SJSA1 (cell line): ENCODE results near the gene KCNK10. TPM values are rescaled to one million over a fixed set of nuclear protein-coding genes. Genes with fewer than 3 reads are reported as not detected.

Source experiments
- DNase-seq, 2 experiments: peaks; one replicate each; pipeline ENCODE4 v3.0.0-alpha.2; 2015 to 2020; ENCODE audit warnings: low spot score in 2 of 2, low read depth in 1 of 2
- H3K27ac ChIP-seq: fragments of 250-450 bp; sonication (Bioruptor Pico); 2 replicates; pipeline ENCODE4 v1.5.1; 2020; ENCODE audit warnings: mild to moderate bottlenecking, moderate library complexity
- H3K27me3 ChIP-seq: fragments of 250-450 bp; sonication (Bioruptor Pico); replicated peaks from 2 replicates; pipeline ENCODE4 v1.5.1; 2020; ENCODE audit warnings: mild to moderate bottlenecking, moderate library complexity
- H3K36me3 ChIP-seq: fragments of 250-450 bp; sonication (Bioruptor Pico); 2 replicates; pipeline ENCODE4 v1.5.1; 2020; ENCODE audit warnings: mild to moderate bottlenecking
- H3K4me1 ChIP-seq: fragments of 250-450 bp; sonication (Bioruptor Pico); replicated peaks from 2 replicates; pipeline ENCODE4 v1.6.1; 2021; ENCODE audit warnings: mild to moderate bottlenecking
- H3K4me3 ChIP-seq: fragments of 250-450 bp; sonication (Bioruptor Pico); 2 replicates; pipeline ENCODE4 v1.5.1; 2020; ENCODE audit warnings: mild to moderate bottlenecking
- H3K9me3 ChIP-seq: fragments of 250-450 bp; sonication (Bioruptor Pico); replicated peaks from 2 replicates; pipeline ENCODE4 v1.5.1; 2020; ENCODE audit warnings: mild to moderate bottlenecking
- total RNA-seq: library from RNA; depleted of rRNA; stranded (reverse); fragments of >200 nt; shearing (Covaris generic); gene quantifications from 2 replicates; pipeline ENCODE4 v1.2.3, GENCODE V29; 2014

Gene KCNK10
- total RNA-seq, 1 experiment from 2014 or later = not detected

DNA sequence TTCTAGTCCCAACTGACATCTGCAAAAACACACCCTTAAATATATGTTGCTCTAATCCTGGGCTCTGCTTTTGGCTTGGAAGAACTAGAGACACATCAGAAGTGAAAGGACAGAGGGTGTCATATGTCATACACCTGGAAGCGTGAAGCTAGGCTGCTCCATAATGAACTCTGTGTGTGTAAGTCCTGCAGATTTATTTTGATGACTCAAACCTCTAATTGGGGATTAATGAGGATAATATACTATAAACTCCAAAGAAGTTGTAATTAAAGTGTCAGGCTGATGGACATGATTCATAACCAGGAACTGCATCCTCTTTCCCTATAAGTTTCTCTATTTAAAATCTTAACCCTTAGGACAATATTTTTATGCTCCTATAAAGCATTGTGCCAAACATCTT, 4.4 kb upstream of the KCNK10 start:
- no peak for DNase-seq
- H3K27ac ChIP-seq = no peak overlapping the region
- H3K4me1 ChIP-seq = 0 out of 2 replicates have a peak, but pooled peaks cover 5% of the 10 kb centered on the region
- no peaks in the 10 kb centered on the region for H3K36me3 ChIP-seq
- H3K9me3 ChIP-seq = no peaks in the 10 kb centered on the region
- peaks cover 59% of the 10 kb centered on the region for H3K27me3 ChIP-seq
- H3K4me3 ChIP-seq = no peak overlapping the region

DNA sequence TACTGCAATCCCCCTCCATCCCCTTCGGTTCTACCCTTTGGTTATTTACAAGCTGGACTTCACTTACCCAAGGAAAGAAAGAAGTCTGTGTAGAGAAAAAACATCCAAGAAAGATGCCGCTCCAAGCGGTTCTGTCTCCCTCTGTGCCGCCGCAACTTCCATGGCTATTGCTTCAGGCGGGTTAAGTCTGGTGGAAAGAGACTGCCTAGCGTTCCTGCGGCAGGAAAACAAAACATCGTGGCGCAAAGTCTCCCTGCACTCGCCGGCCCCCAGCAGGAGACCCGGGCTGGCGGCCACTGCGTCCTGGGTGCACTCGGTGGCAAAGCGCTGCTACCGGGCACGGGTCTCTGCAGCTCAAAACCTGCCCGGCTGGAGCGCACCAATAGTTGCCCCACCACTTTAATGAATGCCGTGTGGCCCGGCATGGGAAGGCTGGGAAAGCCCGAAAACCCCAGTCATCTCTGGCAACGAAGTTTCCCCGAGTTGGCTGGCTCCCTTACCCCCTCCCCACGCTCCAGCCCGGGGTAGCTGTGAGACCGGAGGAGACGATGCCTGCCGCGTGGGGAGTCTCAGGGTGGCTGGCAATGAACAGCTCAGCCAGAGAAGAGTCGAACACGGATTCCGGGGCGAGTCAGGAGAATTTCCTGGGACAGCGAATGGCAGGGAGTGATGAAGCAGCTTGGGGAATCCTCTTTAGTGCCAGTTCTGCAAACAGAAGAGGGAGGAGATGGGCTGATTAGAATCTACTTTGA, 3.5 kb upstream of the KCNK10 start:
- Histone ChIP-seq H3K36me3 (no peaks in the 10 kb centered on the region), H3K27ac (no peak overlapping the region), H3K9me3 (no peaks in the 10 kb centered on the region), H3K27me3 (peaks cover 68% of the 10 kb centered on the region), H3K4me3 (no peak overlapping the region), H3K4me1 (0 out of 2 replicates have a peak, but pooled peaks cover 5% of the 10 kb centered on the region)
- no peak for DNase-seq

DNA sequence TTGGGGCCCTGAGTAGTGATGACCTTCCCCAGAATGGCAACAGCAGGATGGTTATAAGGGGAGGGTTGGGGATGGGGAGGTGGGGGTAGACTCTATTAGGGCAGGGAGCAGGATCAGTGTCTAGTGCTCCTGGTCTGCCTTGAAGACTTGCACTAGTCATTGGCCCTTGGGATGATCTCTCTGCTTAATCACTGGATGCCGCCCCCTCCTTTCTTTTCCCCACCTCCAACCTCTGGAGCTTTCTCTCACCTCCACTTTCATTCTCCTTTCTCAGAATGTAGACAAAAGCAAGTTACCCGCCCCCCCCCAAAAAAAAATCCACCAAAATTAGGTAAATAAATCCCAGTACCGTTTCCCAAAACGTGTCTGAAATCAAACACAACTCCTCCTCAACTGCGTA, 2.8 kb upstream of the KCNK10 start:
- 0 out of 2 replicates have a peak, but pooled peaks cover 5% of the 10 kb centered on the region for H3K4me1 ChIP-seq
- no peak for DNase-seq
- no peak overlapping the region for H3K4me3 ChIP-seq
- H3K27me3 ChIP-seq = peaks cover 75% of the 10 kb centered on the region
- H3K36me3 ChIP-seq = no peaks in the 10 kb centered on the region
- no peaks in the 10 kb centered on the region for H3K9me3 ChIP-seq
- H3K27ac ChIP-seq = no peak overlapping the region

DNA sequence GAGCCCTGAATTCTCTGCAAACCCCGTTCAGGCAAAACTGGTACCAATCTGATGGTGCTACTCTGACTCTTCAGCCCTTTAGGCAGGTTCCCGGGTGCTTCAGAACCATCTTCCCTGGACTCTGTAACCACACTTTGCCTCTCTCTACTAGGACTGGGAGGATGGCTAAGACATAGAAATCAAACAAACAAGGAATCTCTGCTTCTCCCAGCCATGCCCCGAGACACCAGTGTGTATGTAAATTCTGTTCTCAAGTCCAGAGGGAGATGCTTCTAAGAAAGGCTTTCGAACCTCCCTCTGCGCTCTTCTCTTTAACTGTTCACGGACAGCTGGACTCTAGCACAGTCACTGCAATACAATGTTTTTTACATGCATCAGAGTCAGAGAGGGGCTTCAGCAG, 1.9 kb upstream of the KCNK10 start:
- Histone ChIP-seq H3K9me3 (no peaks in the 10 kb centered on the region), H3K27me3 (peaks cover 79% of the 10 kb centered on the region), H3K27ac (no peak overlapping the region), H3K36me3 (no peaks in the 10 kb centered on the region), H3K4me3 (no peak overlapping the region), H3K4me1 (0 out of 2 replicates have a peak, but pooled peaks cover 5% of the 10 kb centered on the region)
- no peak for DNase-seq

DNA sequence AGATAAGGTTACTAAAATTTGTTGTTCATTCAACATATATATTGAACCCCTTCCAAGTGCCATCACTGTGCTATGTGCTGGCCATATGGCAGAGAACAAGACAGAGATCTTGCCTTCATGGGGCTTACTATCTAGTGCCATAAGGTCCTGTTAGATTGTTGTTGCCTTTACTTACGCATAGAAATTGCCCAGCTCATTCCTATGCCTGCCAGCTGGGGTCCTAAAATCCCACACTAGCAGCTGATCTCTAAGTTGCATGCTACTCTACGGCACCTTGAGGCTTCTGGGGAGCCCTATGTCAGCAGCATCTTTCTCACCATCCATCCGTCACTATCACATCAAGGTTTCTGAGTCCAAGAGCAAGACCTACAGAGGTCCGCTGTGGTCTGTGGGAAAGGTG, 1.4 kb upstream of the KCNK10 start:
- H3K27me3 ChIP-seq = peaks cover 77% of the 10 kb centered on the region
- 0 out of 2 replicates have a peak, but pooled peaks cover 5% of the 10 kb centered on the region for H3K4me1 ChIP-seq
- DNase-seq = no peak
- H3K27ac ChIP-seq = no peak overlapping the region
- H3K4me3 ChIP-seq = no peak overlapping the region
- H3K36me3 ChIP-seq = no peaks in the 10 kb centered on the region
- H3K9me3 ChIP-seq = no peaks in the 10 kb centered on the region

DNA sequence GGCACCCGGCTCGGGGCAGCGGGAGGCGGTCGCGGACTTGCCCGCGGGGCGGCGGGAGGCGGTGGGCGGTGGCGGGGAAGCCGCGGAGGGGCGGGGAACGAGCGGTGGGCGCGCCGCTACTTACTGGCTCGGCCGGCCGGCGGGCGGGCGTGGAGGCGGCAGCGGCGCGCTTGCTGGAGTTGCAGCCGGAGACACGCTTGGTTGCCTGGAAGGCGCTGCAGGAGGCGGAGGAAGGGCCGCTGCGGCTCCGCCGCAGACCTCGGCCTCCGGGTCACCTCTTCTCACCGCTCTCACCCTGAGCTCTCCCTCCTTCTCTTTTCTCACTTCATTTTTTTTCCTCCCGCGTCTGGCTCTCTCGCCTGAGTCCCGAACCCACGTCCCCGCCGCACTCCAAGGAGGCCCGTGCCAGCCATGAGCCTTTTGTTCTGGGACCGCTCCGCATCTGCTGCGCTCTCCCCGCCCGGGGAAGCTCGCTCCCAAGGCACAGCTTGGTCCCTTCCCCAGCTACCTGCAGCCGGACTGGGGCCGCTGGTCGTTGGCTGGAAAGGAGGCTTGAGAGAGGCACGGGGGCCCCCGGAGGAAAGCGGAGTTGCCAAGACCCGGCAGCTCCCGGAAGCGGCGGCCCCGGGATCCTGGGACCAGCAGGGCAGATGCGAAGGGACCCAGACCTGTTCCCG, 592 bp upstream of the KCNK10 start:
- Histone ChIP-seq H3K27me3 (peaks cover 76% of the 10 kb centered on the region), H3K4me3 (peak overlapping the region; percentile 4; the same call in 1 of the 2 replicates)
- DNase-seq = no peak

DNA sequence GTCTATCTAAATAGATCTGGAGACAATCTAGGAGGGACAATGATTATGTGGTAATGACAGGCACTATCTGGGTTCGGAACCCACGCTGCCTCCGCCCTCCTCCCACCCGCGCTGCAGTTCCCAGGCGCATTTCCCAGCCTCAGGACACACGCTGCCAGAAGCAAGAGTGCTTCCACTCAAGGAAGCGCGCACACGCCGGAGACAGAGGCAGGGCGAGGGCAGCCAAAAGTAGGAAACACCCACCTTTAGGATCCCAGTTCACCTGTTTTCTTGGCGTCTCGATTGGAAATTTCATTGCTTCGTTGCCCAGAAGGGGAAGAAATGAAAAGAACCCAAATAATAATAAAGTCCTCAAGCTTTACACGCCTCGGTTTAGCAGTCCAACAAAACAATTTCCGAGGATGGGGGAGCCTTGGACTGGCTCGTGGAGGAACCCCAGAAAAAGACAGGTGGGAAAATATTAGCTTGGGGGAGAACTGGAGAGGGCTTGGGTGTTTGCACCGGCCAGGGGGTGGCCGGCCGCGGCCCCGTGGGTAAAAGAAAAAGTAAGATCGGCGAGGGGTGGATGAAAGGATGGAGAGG, 474 bp downstream of the KCNK10 start:
- H3K4me1 ChIP-seq = 0 out of 2 replicates have a peak, but pooled peaks cover 5% of the 10 kb centered on the region
- DNase-seq = no peak
- no peaks in the 10 kb centered on the region for H3K36me3 ChIP-seq
- no peak overlapping the region for H3K4me3 ChIP-seq
- H3K27me3 ChIP-seq = peaks cover 74% of the 10 kb centered on the region
- no peaks in the 10 kb centered on the region for H3K9me3 ChIP-seq
- no peak overlapping the region for H3K27ac ChIP-seq

More for the DNA sequence above, 592 bp upstream of the KCNK10 start:
- no peaks in the 10 kb centered on the region for H3K9me3 ChIP-seq
- no peaks in the 10 kb centered on the region for H3K36me3 ChIP-seq
- 0 out of 2 replicates have a peak, but pooled peaks cover 5% of the 10 kb centered on the region for H3K4me1 ChIP-seq
- no peak overlapping the region for H3K27ac ChIP-seq

DNA sequence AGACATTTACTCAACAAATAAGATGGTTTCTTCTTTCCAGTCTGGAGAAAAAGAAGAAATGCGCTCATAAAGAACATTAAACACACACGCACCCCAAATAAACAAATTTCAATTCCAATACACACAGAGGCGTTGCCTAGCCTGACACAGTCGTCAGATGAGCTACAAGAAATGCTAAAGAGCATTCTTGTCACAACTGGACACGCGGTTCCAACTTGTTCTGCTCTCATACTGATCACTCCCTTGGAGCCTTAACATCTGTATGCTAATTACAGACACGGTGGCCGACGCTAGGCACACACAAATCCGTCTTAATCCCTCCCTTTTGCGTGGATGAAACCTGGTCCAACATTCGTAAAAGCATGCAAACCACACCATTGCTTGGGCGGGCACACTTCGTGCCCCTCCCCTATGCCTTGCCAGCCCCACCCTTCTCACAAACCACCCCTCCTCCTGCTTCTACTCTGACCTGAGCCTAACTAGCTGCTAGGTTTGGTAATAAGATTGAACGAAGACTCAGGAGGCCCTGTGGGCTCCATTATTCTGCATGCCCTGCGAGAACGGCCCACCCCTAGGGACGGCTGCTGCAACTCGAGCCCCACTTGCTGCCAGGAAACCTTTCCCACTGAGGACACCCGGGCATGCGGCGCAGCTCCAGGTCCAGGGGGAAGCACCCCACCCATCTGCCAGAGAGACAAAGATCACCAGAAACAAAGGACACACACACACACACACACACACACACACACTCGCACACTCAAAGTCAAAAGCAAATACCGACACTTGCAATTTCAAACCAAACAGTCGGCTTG, 1.2 kb downstream of the KCNK10 start:
- no peaks in the 10 kb centered on the region for H3K36me3 ChIP-seq
- H3K27ac ChIP-seq = no peak overlapping the region
- peaks cover 67% of the 10 kb centered on the region for H3K27me3 ChIP-seq
- DNase-seq = no peak
- 0 out of 2 replicates have a peak, but pooled peaks cover 5% of the 10 kb centered on the region for H3K4me1 ChIP-seq
- H3K9me3 ChIP-seq = no peaks in the 10 kb centered on the region
- no peak overlapping the region for H3K4me3 ChIP-seq

DNA sequence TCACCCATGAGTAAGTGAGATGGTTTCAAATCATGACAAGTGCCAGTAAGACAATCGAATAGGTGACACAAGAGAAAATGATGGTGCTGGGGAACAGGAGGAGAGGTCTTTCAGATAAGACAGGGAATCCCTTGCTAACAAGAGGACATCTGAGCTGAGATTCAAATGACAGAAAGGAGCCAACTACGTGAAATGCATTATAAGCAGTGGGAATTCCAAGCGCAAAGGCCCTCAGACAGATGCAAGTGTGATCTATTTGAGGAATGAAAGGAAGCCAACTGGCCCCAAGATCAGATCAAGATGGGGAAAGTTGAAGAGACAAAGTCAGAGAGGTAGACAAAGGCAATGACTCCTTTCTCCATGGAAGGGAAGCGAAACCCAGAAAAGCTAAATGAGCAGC, 4.7 kb downstream of the KCNK10 start:
- Histone ChIP-seq H3K27me3 (peaks cover 40% of the 10 kb centered on the region), H3K36me3 (no peaks in the 10 kb centered on the region), H3K9me3 (no peaks in the 10 kb centered on the region), H3K4me3 (no peak overlapping the region), H3K27ac (no peak overlapping the region), H3K4me1 (no peaks in the 10 kb centered on the region)
- no peak for DNase-seq

DNA sequence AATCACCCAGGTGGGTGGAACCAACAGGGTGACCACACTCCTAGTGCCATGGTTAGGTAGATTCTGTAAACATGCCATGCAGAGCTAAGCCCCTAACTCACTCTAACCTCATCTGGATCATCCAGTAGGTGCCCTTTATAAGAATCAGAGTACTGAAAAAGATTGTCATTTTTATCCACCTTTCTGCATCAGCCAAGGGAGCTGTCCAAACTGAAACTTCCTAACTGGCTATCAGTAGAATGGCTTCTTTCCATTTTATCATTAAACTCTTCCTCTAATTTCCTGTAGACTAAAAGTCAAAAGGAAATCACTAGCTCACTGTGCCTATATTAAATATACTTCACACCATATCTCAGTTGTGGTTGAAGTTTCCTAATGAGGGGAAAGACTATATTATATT, 6.5 kb downstream of the KCNK10 start:
- no peak overlapping the region for H3K4me3 ChIP-seq
- H3K36me3 ChIP-seq = no peaks in the 10 kb centered on the region
- H3K4me1 ChIP-seq = no peaks in the 10 kb centered on the region
- no peak for DNase-seq
- no peak overlapping the region for H3K27ac ChIP-seq
- H3K9me3 ChIP-seq = no peaks in the 10 kb centered on the region
- H3K27me3 ChIP-seq = peaks cover 24% of the 10 kb centered on the region

DNA sequence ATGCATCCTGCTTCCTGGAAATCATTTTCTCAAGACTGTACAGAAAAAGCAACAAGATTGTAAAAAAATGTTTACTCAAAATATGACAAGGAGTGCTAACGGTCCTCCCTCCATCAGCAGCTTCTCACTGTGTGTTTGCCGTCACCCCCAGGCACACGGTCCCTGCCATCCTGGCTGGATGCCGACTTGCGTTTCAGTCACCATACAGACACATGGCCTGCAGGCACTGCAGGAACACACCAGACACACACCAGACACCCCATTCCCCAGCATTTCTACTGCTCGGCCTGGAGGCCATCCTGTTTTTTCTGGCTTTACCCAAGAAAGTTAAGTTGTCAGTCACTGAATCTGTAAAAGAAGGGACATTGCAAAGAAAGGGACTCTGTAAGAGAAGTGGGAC, 10.8 kb downstream of the KCNK10 start:
- no peaks in the 10 kb centered on the region for H3K36me3 ChIP-seq
- no peak overlapping the region for H3K4me3 ChIP-seq
- no peak overlapping the region for H3K27ac ChIP-seq
- DNase-seq = no peak
- no peaks in the 10 kb centered on the region for H3K4me1 ChIP-seq
- H3K9me3 ChIP-seq = no peaks in the 10 kb centered on the region
- no peaks in the 10 kb centered on the region for H3K27me3 ChIP-seq

DNA sequence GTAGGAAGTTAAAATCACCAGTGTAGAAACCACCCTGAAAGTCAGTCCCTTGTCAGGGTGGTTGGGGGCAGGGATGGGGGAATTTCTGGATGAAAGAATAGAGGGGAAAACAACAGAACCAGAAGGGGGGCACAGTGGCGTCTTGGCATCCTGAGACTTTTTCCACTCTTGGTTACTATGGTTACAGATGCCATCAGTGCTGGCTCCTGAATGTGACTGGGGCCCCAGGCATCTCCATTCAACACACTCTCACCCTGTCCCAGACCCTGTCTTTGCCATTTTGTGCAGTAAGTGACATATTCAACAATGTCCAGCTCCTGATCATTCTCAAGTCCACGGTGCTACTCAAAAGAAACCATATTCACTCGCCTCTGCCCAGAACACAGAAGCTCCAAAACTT, 11.3 kb downstream of the KCNK10 start:
- H3K27me3 ChIP-seq = no peaks in the 10 kb centered on the region
- DNase-seq = no peak
- H3K27ac ChIP-seq = no peak overlapping the region
- no peaks in the 10 kb centered on the region for H3K9me3 ChIP-seq
- H3K36me3 ChIP-seq = no peaks in the 10 kb centered on the region
- no peaks in the 10 kb centered on the region for H3K4me1 ChIP-seq
- no peak overlapping the region for H3K4me3 ChIP-seq

DNA sequence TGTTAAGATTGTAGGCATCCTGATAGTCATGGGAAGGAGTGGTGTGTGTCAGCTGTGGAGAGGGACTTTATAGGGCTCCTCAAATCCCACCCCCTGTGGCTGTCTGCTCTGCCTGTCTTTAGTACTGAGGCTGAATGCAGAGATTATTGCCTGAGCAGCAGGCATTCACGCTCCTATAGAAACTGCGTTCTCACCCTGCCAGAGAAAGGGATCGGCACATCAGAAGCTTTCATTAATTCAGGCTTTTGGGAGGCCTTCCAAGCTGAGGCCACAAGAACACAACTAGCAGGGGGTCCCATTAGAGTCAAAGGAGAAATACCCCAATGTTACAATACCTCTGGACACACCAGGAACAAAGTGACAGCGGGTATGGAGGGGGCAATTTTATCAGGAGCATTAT, 12.6 kb downstream of the KCNK10 start:
- DNase-seq = no peak
- no peaks in the 10 kb centered on the region for H3K9me3 ChIP-seq
- no peaks in the 10 kb centered on the region for H3K4me1 ChIP-seq
- H3K27ac ChIP-seq = no peak overlapping the region
- H3K27me3 ChIP-seq = no peaks in the 10 kb centered on the region
- H3K36me3 ChIP-seq = no peaks in the 10 kb centered on the region
- no peak overlapping the region for H3K4me3 ChIP-seq
